ENCODE results near the gene CLPTM1L. TPM values are rescaled to one million over a fixed set of nuclear protein-coding genes. Genes with fewer than 3 reads are reported as not detected.

CLPTM1L gene
- total RNA-seq, 2 donors from 2014 or later = 68.0 to 89.4 TPM

- Histone ChIP-seq H3K27me3 (ENCODE audit: control insufficient read depth, insufficient read depth, low read length, poor library complexity, severe bottlenecking) (no peaks in the 10 kb centered on the region), H3K36me3 (ENCODE audit: control insufficient read depth, insufficient read depth, low read length) (no peaks in the 10 kb centered on the region), H3K4me1 (ENCODE audit: control insufficient read depth, insufficient read depth, low read length) (no peaks in the 10 kb centered on the region), H3K9me3 (ENCODE audit: control insufficient read depth, low read length) (no peaks in the 10 kb centered on the region), H3K9ac (ENCODE audit: extremely low read depth, low read length, poor library complexity, severe bottlenecking) (no peak overlapping the region), H3K27ac (ENCODE audit: low read depth, low read length) (no peak overlapping the region), H3K4me3 (ENCODE audit: low read length) (no peak overlapping the region)
- TF ChIP-seq CTCF (conservative IDR thresholded peaks at IDR 0.05) = no peak
- Mint-ChIP-seq H3K4me3 (no peak overlapping the region), H3K9me3 (no peaks in the 10 kb centered on the region), H3K27ac (no peak overlapping the region), H3K36me3 (ENCODE audit: low read depth) (peaks cover 9% of the 10 kb centered on the region), H3K4me1 (no peaks in the 10 kb centered on the region), H3K27me3 (ENCODE audit: insufficient read depth) (no peaks in the 10 kb centered on the region)
- no peak for DNase-seq
- WGBS, 2 experiments (ENCODE audit: insufficient coverage in 1 of 2, insufficient read length in 1 of 2) = 89 to 91% methylated on average over 7 to 13 of the region's 13 CpGs
Observed at GRCh38 chr5:1278216-1278615, 66.7 kb downstream of the CLPTM1L start.

- Histone ChIP-seq H3K4me1 (ENCODE audit: control insufficient read depth, insufficient read depth, low read length) (no peaks in the 10 kb centered on the region), H3K9me3 (ENCODE audit: control insufficient read depth, low read length) (no peaks in the 10 kb centered on the region), H3K36me3 (ENCODE audit: control insufficient read depth, insufficient read depth, low read length) (no peaks in the 10 kb centered on the region), H3K27ac (ENCODE audit: low read depth, low read length) (no peak overlapping the region), H3K9ac (ENCODE audit: extremely low read depth, low read length, poor library complexity, severe bottlenecking) (no peak overlapping the region), H3K27me3 (ENCODE audit: control insufficient read depth, insufficient read depth, low read length, poor library complexity, severe bottlenecking) (no peaks in the 10 kb centered on the region), H3K4me3 (ENCODE audit: low read length) (no peak overlapping the region)
- WGBS, 2 experiments (ENCODE audit: insufficient coverage in 1 of 2, insufficient read length in 1 of 2) = 92 to 100% methylated on average over 4 to 10 of the region's 10 CpGs
- no peak for DNase-seq
- Mint-ChIP-seq H3K27ac (no peak overlapping the region), H3K27me3 (ENCODE audit: insufficient read depth) (no peaks in the 10 kb centered on the region), H3K9me3 (no peaks in the 10 kb centered on the region), H3K36me3 (ENCODE audit: low read depth) (peaks cover 9% of the 10 kb centered on the region), H3K4me3 (no peak overlapping the region), H3K4me1 (no peaks in the 10 kb centered on the region)
- no peak for TF ChIP-seq CTCF (conservative IDR thresholded peaks at IDR 0.05)
Observed at GRCh38 chr5:1277781-1278180, 67.1 kb downstream of the CLPTM1L start.

- Mint-ChIP-seq H3K27me3 (ENCODE audit: insufficient read depth) (no peaks in the 10 kb centered on the region), H3K4me3 (no peak overlapping the region), H3K36me3 (ENCODE audit: low read depth) (peaks cover 9% of the 10 kb centered on the region), H3K4me1 (no peaks in the 10 kb centered on the region), H3K27ac (no peak overlapping the region), H3K9me3 (no peaks in the 10 kb centered on the region)
- no peaks in the 10 kb centered on the region for H3K4me1 ChIP-seq (ENCODE audit: control insufficient read depth, insufficient read depth, low read length)
- H3K36me3 ChIP-seq (ENCODE audit: control insufficient read depth, insufficient read depth, low read length) = no peaks in the 10 kb centered on the region
- DNase-seq = no peak
- no peak for TF ChIP-seq CTCF (conservative IDR thresholded peaks at IDR 0.05)
- H3K27me3 ChIP-seq (ENCODE audit: control insufficient read depth, insufficient read depth, low read length, poor library complexity, severe bottlenecking) = no peaks in the 10 kb centered on the region
- H3K9ac ChIP-seq (ENCODE audit: extremely low read depth, low read length, poor library complexity, severe bottlenecking) = no peak overlapping the region
- H3K27ac ChIP-seq (ENCODE audit: low read depth, low read length) = no peak overlapping the region
- WGBS, 2 experiments (ENCODE audit: insufficient coverage in 1 of 2, insufficient read length in 1 of 2) = 95 to 96% methylated on average over 11 to 21 of the region's 21 CpGs
- H3K9me3 ChIP-seq (ENCODE audit: control insufficient read depth, low read length) = no peaks in the 10 kb centered on the region
- no peak overlapping the region for H3K4me3 ChIP-seq (ENCODE audit: low read length)
Observed at GRCh38 chr5:1277331-1277730, 67.6 kb downstream of the CLPTM1L start.

Measured in endodermal cell (in vitro differentiated cells).